Thyroid gland (tissue), 4 donors: ENCODE data around the gene KRIT1.

Experiments used
- POLR2A ChIP-seq, 2 donors: fragments of 450-650 bp; IDR thresholded peaks; one replicate each; pipeline ENCODE4 v1.6.1; 2017; ENCODE audit warnings: antibody characterized with exemption in 2 of 2, mild to moderate bottlenecking in 2 of 2, moderate library complexity in 1 of 2
- TF ChIP-seq, protein P1 (sequence below), 6 experiments: fragments of 200-600 bp in 3 of 6; fragments of 450-650 bp in 3 of 6; sonication (generic) in 3 of 6; IDR thresholded peaks; one replicate each; pipeline ENCODE4 v1.5.1; 2016 to 2019; ENCODE audit warnings: antibody characterized with exemption in 6 of 6, mild to moderate bottlenecking in 2 of 6, inconsistent platforms in 1 of 6, moderate library complexity in 1 of 6

DNA sequence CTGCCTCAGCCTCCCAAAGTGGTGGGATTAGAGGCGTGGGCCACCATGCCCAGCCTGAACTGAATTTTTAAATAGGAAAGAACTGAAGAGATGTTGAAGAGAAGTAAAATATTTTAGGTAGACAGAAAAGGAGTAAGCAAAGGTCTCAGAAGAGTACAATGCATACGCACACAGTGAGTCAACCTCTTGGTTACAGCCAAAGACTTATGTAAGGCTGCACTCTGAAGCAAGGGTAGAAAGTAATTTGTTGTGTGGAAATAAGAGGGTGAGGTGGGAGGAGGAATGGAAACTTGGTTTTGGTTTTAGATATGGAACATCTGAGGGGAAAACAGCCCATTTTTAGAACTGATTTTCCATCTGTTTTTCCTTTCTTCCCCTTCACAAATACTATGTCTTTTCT is 17.6 kb downstream of the KRIT1 start:
- no peak for TF ChIP-seq POLR2A (IDR thresholded peaks at IDR 0.05)
- TF ChIP-seq, protein P1, sequence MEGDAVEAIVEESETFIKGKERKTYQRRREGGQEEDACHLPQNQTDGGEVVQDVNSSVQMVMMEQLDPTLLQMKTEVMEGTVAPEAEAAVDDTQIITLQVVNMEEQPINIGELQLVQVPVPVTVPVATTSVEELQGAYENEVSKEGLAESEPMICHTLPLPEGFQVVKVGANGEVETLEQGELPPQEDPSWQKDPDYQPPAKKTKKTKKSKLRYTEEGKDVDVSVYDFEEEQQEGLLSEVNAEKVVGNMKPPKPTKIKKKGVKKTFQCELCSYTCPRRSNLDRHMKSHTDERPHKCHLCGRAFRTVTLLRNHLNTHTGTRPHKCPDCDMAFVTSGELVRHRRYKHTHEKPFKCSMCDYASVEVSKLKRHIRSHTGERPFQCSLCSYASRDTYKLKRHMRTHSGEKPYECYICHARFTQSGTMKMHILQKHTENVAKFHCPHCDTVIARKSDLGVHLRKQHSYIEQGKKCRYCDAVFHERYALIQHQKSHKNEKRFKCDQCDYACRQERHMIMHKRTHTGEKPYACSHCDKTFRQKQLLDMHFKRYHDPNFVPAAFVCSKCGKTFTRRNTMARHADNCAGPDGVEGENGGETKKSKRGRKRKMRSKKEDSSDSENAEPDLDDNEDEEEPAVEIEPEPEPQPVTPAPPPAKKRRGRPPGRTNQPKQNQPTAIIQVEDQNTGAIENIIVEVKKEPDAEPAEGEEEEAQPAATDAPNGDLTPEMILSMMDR (IDR thresholded peaks at IDR 0.05) = no peak
